COR-L47 (cell line): Measurements from ENCODE around the gene PIH1D2.
"Not testable (repeated sequence)": the region's sequence is repeated elsewhere in the genome, so short reads cannot be mapped to it uniquely, and the experiment has no call there.

Experiments
- DNase-seq: peaks from one replicate; lab custom pipeline; 2025; lab: John Stamatoyannopoulos, UW

Gene PIH1D2

DNA sequence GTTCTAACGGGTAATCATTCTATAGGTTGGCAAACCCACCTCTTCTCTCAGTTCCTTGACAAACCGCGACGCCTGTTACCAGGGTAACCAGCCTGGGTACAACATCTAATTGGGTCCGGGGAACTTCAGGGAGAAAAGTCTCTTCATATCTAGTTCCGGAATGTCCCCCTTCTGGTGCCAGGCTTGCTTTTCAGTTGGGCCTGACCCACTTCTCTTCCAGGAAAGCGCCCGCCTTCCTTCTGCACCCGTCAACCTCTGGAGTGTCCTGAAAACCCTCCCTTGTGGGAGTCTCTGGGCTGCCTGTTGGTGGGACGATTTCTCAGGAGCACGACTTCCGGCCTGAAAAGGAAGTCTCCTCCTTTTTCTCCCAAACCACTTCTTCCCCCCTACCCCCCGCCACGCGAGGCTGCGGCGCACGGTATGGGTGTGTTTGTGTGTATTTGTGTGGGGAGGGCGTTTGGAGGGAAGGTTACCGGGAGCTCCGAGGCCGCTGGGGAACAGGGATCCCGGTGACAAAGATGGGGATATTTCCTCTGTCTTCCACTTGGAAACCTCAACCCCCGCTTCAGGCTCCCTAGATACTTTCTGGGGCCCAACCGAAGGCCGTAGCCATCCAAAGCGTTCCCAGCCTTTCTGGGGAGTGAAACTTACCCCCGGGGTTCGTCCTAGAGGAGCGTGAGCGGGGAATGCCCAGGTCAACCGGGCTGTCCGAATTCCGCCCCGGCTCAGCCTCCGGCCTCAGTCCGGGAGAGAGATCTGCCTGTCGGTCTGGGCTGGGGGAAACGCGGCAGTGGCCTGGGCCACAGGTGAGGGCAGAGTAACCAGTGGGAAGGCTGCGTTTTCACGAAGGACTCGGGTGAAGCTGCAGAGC, at the start of gene PIH1D2, which contains the start of gene NKAPD1:
Gene PIH1D2 (minus strand): TSS at position 77 of the 871 bp plus-strand sequence. CDS start 843 bp downstream, outside the sequence.
Gene NKAPD1 (plus strand): TSS at position 359 of the 871 bp plus-strand sequence. CDS start 1,276 bp downstream, outside the sequence.
- peak; percentile 83 for DNase-seq

DNA sequence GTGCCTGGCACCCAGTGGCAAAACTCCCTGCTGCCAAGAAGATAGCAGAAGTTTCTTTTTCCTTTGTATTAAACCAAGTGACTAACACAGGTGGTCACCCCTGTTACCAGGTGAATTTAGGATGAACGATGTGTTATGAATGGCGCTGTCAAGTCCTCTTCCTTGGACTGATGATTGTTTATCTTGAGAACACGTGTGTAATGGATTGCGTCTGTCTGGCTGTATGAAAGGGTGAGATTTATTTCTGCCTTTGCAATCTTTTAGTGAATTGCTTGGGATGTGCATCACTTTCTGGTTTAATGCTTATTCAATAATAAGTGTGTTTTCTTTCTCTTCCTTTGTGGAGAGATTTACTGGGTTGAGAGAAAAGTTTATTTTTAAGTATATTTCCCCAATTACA, 49.3 kb upstream of the PIH1D2 start:
- DNase-seq: no peak

GRCh38 chr11:112121981-112122615, 48.3 kb upstream of the PIH1D2 start:
- DNase-seq: no peak

DNA sequence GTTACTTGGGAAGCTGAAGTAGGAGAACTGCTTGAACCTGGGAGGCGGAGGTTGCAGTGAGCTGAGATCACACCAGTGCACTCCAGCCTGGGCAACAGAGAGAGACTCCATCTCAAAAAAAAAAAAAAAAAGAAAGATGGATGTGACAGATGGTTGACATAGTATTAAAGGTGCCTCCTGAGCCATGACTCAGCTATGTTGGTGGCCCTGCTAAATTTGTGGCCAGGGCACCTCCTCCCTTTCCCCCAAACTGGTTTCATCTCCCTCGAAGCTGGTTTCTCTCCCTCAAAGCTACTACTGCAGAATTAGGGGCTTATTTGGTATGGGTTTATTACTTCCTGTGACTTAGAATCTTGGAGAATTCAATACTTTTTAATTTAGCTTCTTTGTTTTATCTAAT, 44.4 kb upstream of the PIH1D2 start:
- no peak for DNase-seq

DNA sequence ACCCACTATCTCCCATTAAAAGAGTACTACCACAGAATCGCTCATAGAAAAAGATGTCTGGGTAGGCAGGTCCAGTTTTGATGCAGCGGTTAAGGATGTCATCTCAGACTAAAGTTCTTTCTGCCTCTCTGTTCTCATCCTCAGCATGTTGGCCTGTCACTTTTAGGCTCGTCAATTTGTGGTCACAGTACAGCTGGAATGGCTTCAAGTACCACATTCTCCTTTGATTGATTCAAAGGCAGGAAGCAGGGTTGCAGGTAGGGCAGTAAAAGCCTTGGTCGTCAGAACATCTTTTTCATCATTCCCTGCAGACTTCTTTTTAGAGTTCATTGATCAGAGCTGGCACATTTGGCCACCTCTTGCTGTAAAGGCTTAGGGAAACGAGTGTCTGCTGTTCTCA, 41.6 kb upstream of the PIH1D2 start:
- no peak for DNase-seq

- no peak for DNase-seq
Observed at GRCh38 chr11:112114460-112114859, 40.6 kb upstream of the PIH1D2 start.

DNA sequence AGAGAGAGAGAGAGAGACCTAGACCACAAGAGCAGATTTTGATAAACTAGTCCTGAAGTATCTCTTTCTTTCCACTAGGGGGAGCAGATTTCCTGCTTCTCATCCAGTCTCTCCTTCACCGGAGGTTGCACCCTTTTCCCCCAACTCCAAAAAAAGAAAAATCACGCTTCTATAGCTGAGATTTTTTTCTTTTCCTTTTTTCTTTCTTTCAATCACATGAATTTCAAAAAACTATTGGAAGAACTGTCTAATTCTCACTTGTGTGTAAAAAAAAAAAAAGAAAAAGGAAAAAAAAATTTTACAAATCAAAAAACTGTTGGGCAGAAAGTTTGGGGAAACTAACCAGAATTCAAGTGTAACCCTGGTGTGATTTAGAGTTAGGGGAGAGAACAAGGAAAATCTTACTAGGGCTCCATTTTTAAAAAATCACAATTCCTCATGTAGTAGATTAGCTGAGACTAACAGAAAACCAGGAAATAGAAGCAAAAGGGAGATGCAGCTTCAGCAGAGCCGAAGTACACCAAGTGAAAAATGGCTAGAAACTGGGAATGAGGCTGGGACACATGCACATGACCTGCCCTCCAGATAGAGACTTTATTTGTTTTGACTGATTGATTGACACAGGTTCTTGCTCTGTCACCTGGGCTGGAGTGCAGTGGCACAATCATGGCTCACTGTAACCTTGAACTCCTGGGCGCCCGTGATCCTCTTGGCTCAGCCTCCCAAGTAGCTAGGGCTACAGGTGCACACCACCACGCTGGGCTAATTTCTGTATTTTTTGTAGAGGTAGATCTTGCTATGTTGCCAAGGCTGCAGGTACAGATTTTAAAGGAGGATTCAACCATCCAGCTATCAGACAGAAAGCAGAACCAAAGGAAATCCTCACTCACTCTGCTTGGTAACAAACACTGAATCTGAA, 40.0 kb upstream of the PIH1D2 start:
- peak; percentile 8 for DNase-seq

- DNase-seq: no peak
Observed at GRCh38 chr11:112106070-112106469, 32.3 kb upstream of the PIH1D2 start.

DNA sequence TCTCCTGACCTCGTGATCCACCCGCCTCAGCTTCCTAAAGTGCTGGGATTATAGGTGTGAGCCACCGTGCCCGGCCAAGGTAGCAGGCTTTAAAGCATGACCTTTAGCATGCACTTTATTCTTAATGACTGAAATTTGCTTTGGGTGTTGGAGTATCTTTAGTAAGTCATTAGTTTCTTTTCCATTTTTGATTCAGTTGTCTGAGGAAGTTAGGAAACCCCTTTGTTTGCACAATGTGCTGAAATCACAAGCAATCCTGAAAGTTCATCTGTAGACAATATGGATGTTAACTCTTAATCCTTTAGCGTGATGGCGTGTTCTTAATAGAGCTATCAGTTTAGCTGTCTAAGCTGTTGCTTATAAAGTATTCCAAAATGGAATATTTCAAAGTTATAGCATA, 29.6 kb upstream of the PIH1D2 start:
- DNase-seq: no peak

- no peak for DNase-seq
Observed at GRCh38 chr11:112100462-112100861, 26.6 kb upstream of the PIH1D2 start.

DNA sequence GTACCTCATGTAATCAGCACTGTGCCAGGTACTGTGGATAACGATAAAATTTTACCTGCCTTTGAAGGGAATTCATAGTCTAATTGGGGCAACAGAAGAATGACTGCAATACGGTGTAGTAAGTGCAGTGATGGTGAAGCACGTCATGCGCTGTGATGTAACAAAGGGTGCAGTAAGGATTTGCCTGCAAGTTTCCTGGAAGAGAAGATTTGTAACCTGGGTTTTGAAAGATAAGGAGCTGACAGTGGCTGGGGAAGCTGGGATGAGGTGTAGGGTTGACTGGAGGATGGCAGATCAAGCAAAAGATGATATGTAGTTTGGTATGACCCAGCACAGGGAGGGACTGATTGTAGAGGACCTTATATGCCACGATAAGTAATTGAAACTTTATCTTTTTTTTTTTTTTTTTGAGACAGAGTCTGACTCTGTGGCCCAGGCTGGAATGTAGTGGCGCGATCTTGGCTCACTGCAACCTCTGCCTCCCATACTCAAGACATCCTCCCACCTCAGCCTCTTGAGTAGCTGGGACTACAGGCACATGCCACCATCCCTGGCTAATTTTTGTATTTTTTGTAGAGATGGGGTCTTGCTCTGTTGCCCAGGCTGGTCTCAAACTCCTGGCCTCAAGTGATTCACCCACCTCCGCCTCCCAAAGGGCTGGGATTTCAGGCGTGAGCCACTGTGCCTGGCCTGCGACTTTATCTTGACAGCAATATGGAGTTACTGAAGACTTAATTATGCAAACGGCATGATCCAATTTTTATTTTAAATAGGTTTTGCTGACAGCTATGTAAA, 24.1 kb upstream of the PIH1D2 start:
- DNase-seq: no peak

DNA sequence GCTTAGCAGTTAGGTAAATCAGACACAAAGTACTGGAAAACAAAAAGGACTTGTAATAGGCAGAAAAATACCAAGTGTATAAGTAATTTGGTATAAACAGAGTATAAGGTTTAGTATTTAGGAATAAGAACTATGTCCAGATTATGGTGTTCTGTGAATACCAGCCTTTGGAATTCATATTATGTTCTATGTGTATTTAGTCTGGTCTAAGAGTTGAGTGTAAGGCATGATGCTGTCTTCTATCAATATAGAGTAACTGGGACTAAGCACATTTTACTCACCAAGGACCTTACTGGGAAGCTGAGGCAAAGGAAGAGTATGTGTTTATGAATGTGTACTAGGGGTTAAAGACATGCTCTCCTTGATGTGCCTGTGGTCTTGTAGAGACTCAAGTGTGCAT, 22.4 kb upstream of the PIH1D2 start:
- no peak for DNase-seq

DNA sequence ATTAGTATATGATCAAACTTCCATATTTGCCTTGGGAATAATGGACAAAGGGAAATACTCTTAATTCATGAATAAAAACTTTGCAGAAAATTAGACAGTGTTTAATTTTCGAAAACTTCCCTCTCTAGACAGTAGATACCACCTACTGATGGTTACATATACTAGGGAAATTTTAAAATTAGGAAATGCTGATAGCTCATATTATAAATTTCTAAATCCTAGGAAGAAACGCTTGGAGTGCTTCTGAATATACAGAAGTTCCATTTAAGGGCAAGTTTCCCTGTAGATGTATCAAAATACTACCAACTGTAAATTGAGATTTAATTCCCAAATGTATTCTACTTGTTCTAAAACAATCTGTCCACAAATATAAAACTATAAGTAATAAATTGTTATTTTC, 21.5 kb upstream of the PIH1D2 start:
- DNase-seq: not testable (repeated sequence)

GRCh38 chr11:112087212-112087611, 13.4 kb upstream of the PIH1D2 start:
- DNase-seq: no peak

DNA sequence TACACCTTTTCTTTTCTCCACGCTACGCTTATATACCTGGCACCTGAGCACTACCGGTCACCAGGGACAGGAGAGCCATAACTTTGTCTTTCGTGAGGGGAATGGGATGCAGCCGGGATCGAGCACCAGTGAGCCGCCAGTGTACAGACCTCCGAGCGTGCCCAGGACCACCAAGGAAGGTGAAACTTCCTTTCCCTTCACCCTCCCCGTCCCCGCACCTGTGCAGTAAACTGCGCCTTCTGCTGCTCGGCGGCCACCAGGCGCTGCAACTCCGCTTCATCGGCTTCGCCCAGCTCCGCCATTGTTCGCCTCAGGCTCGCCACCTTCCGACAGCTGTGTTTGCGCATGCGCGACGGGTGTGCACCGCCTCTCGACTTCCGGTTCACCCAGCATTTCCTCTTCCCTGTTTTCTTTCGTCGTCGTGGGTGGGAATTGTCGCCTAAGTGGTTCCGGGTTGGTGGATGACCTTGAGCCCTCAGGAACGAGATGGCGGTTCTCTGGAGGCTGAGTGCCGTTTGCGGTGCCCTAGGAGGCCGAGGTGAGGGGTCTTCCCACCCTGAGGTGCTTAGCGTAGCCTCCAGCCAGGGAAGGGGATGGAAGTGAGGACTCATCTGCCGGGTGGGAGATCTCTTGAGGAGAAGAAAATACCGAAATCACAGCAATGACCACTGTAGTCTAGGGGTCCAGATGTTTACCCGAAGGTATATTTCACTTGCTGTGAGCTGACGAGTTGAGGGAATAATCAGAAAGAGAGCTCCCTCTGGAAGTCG, 12.8 kb upstream of the PIH1D2 start, which contains the start of the genes SDHD and TIMM8B:
Gene SDHD (plus strand): TSS at position 452 of the 770 bp plus-strand sequence. CDS start 35 bp downstream, at position 487.
Gene TIMM8B (minus strand): TSS at position 335 of the 770 bp plus-strand sequence. CDS start 33 bp downstream, at position 302.
- peak; percentile 94 for DNase-seq

GRCh38 chr11:112085822-112086421, 12.1 kb upstream of the PIH1D2 start:
- DNase-seq: peak; percentile 10

DNA sequence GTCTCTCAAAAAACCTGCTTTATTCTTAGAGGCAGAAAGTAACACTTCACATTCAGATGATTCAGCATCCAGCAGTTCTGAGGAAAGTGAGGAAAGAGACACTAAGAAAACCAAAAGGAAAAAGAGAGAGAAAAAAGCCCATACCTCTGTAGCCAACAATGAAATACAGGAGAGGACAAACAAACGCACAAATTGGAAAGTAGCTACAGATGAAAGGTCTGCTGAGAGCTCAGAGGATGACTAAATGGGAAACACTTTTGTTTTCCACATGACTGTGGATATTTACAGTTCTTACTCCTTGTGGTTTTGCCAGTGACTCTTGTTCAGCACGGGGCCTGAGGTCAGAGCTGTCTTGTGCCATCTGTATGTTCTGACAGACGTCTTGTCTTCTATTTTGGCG, 8.9 kb upstream of the PIH1D2 start:
- DNase-seq: no peak

- no peak for DNase-seq
Observed at GRCh38 chr11:112062923-112063322, 10.9 kb downstream of the PIH1D2 start.

DNA sequence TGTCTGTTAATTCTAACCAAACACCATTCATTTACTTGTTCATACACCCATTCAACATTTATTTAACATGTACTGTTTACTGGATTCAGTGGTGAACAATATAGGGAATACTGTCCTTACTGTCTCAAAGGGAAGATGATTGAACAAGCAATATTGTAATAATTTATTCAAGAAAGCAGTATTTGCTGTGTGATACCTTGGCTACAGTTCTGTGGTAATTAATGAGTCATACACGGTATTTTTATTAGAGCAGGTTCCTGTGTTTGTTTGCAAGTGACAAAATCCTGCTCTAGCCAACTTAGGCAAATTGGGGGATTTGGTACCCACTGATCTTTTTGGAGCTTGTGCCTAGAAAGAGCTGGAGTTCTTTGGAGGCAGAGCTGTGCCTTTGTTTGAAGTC, 15.7 kb downstream of the PIH1D2 start:
- DNase-seq: no peak

DNA sequence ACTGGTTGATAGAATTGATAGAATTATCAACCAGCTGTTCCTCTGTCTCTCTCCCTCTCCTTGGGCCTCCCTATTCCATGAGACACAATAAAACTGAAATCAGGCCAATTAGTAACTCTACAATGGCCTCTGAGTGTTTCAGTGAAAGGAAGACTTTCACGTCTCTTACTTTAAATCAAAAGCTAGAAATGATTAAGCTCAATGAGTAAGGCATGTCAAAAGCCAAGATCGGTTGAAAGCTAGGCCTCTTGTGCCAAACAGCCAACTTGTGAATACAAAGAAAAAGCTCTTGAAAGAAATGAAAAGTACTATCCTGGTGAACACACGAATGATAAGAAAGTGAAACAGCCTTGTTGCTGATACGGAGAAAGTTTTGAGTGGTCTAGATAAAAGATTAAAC, 16.6 kb downstream of the PIH1D2 start:
- no peak for DNase-seq
